GM12872 (cell line): ENCODE measurements around the gene SHISA6.

Experiments
- CTCF ChIP-seq: IDR thresholded peaks from 3 replicates; pipeline ENCODE4 v1.5.1; 2011; ENCODE audit warnings: low read depth, mild to moderate bottlenecking, low read length, moderate library complexity; ENCODE audit not compliant: insufficient read depth

SHISA6 gene

GRCh38 chr17:11493936-11494335 lies 252.9 kb downstream of the SHISA6 start:
- TF ChIP-seq CTCF, result no peak

GRCh38 chr17:11495613-11496012 lies 254.6 kb downstream of the SHISA6 start:
- no peak for TF ChIP-seq CTCF

- no peak for TF ChIP-seq CTCF
Measured at GRCh38 chr17:11499881-11500280, 258.9 kb downstream of the SHISA6 start.

GRCh38 chr17:11503308-11504035 lies 262.5 kb downstream of the SHISA6 start:
- no peak for TF ChIP-seq CTCF

- no peak for TF ChIP-seq CTCF
Measured at GRCh38 chr17:11506635-11507034, 265.6 kb downstream of the SHISA6 start.

GRCh38 chr17:11511696-11512095 lies 270.7 kb downstream of the SHISA6 start:
- no peak for TF ChIP-seq CTCF

GRCh38 chr17:11514565-11514964 lies 273.6 kb downstream of the SHISA6 start:
- TF ChIP-seq CTCF, result no peak
